Keratinocyte (primary cell): ENCODE data around the gene CATSPER1. TPM values are rescaled to one million over a fixed set of nuclear protein-coding genes. Genes with fewer than 3 reads are reported as not detected.
A peak's percentile ranks its signal among the peaks of the same experiment; 100 is the strongest.

ENCODE experiments used
- DNase-seq: peaks from one replicate; pipeline ENCODE4 v3.0.0-alpha.2; 2011; ENCODE audit warnings: low read depth, missing footprints, low spot score
- FAIRE-seq: peaks from 2 replicates; lab custom pipeline; 2011; peaks lifted over from hg19 to GRCh38; lab: Jason Lieb, UNC
- H2AFZ ChIP-seq: 2 replicates; pipeline ENCODE4 v1.6.0; 2012; ENCODE audit warnings: low read length, control low read depth, inconsistent platforms; ENCODE audit not compliant: control insufficient read depth
- H3K27ac ChIP-seq: 2 replicates; pipeline ENCODE4 v1.5.1; 2011; ENCODE audit warnings: low read length; ENCODE audit not compliant: control insufficient read depth, insufficient read depth
- H3K27me3 ChIP-seq: 3 replicates; pipeline ENCODE4 v1.6.0; 2011; ENCODE audit warnings: low read length; ENCODE audit not compliant: control insufficient read depth, insufficient read depth; ENCODE audit errors: extremely low read depth
- H3K36me3 ChIP-seq, 2 experiments: 2 replicates in 1 of 2; 3 replicates in 1 of 2; pipeline ENCODE4 v1.5.1; 2011; ENCODE audit warnings: low read length in 2 of 2, mild to moderate bottlenecking in 1 of 2; ENCODE audit not compliant: control insufficient read depth in 2 of 2, insufficient read depth in 2 of 2; ENCODE audit errors: extremely low read depth in 1 of 2
- H3K4me1 ChIP-seq: 3 replicates; pipeline ENCODE4 v1.5.1; 2011; ENCODE audit warnings: low read length; ENCODE audit not compliant: control insufficient read depth, insufficient read depth; ENCODE audit errors: extremely low read depth
- H3K4me2 ChIP-seq: 3 replicates; pipeline ENCODE4 v1.6.0; 2011; ENCODE audit warnings: low read depth, low read length; ENCODE audit not compliant: control insufficient read depth, insufficient read depth; ENCODE audit errors: extremely low read depth
- H3K4me3 ChIP-seq, 3 experiments: fragments of 200-600 bp in 1 of 3; sonication (generic) in 1 of 3; 2 replicates in 2 of 3; 3 replicates in 1 of 3; pipeline ENCODE4 v1.5.1; 2011 to 2016; ENCODE audit warnings: low read length in 3 of 3, mild to moderate bottlenecking in 3 of 3, control low read depth in 2 of 3, inconsistent platforms in 1 of 3, low read depth in 1 of 3, mixed read lengths in 1 of 3, mixed run types in 1 of 3, moderate library complexity in 1 of 3; ENCODE audit not compliant: control insufficient read depth in 2 of 3, insufficient read depth in 2 of 3; ENCODE audit errors: extremely low read depth in 1 of 3
- H3K79me2 ChIP-seq: 2 replicates; pipeline ENCODE4 v1.6.0; 2012; ENCODE audit warnings: low read length; ENCODE audit not compliant: control insufficient read depth, insufficient read depth
- H3K9ac ChIP-seq: 3 replicates; pipeline ENCODE4 v1.6.0; 2011; ENCODE audit warnings: low read length; ENCODE audit not compliant: control insufficient read depth, insufficient read depth; ENCODE audit errors: extremely low read depth
- H3K9me1 ChIP-seq: 3 replicates; pipeline ENCODE4 v1.6.0; 2011; ENCODE audit warnings: low read length; ENCODE audit not compliant: control insufficient read depth, insufficient read depth; ENCODE audit errors: extremely low read depth
- H3K9me3 ChIP-seq: 2 replicates; pipeline ENCODE4 v1.5.1; 2012; ENCODE audit warnings: low read depth, low read length; ENCODE audit not compliant: control insufficient read depth
- H4K20me1 ChIP-seq: 3 replicates; pipeline ENCODE4 v1.6.0; 2011; ENCODE audit warnings: low read length; ENCODE audit not compliant: control insufficient read depth, insufficient read depth; ENCODE audit errors: extremely low read depth
- EZH2 ChIP-seq: IDR thresholded peaks from one replicate; pipeline ENCODE4 v1.6.1; 2012; ENCODE audit warnings: inconsistent platforms, mild to moderate bottlenecking, low read length, moderate library complexity
- dilution Hi-C: fragments of 300-500 bp; cut with MboI; formaldehyde crosslinking; loops from one replicate; pipeline ENCODE4 v1.7.0; 2020; ENCODE audit warnings: low sequenced_read_pairs; ENCODE audit not compliant: extremely low pct_ligation_motif_present
- polyA plus RNA-seq, 5 experiments: library from polyadenylated mRNA; depleted of rRNA in 3 of 5; stranded (reverse) in 3 of 5; stranded (forward) in 1 of 5; unstranded in 1 of 5; fragments of >200 nt; gene quantifications; 1 replicate in 1 of 5; 2 replicates in 3 of 5; 3 replicates in 1 of 5; pipeline versions ENCODE4 v1.2.1 to v1.2.3, GENCODE V29; 2011 to 2012; ENCODE audit warnings: missing spikeins in 2 of 5, low read depth in 1 of 5, low replicate concordance in 1 of 5
- TF ChIP-seq, protein P1 (sequence below), 3 experiments: IDR thresholded peaks in 1 of 3; conservative IDR thresholded peaks in 1 of 3; optimal IDR thresholded peaks in 1 of 3; 2 replicates in 2 of 3; 3 replicates in 1 of 3; pipeline versions ENCODE3 to v1.5.1; 2011; ENCODE audit warnings: low read length in 3 of 3, mild to moderate bottlenecking in 3 of 3, moderate library complexity in 2 of 3, control low read depth in 1 of 3, inconsistent platforms in 1 of 3; ENCODE audit not compliant: insufficient read depth in 2 of 3; ENCODE audit errors: extremely low read depth in 1 of 3

Gene CATSPER1
- polyA plus RNA-seq, 1 donor (not counting 4 experiments of a cell fraction or from before 2014, with no cell fraction given) = not detected

- H3K4me2 ChIP-seq = peak overlapping the region; percentile 27
- no peaks in the 10 kb centered on the region for H3K9me3 ChIP-seq
- TF ChIP-seq, protein P1, sequence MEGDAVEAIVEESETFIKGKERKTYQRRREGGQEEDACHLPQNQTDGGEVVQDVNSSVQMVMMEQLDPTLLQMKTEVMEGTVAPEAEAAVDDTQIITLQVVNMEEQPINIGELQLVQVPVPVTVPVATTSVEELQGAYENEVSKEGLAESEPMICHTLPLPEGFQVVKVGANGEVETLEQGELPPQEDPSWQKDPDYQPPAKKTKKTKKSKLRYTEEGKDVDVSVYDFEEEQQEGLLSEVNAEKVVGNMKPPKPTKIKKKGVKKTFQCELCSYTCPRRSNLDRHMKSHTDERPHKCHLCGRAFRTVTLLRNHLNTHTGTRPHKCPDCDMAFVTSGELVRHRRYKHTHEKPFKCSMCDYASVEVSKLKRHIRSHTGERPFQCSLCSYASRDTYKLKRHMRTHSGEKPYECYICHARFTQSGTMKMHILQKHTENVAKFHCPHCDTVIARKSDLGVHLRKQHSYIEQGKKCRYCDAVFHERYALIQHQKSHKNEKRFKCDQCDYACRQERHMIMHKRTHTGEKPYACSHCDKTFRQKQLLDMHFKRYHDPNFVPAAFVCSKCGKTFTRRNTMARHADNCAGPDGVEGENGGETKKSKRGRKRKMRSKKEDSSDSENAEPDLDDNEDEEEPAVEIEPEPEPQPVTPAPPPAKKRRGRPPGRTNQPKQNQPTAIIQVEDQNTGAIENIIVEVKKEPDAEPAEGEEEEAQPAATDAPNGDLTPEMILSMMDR (optimal IDR thresholded peaks at IDR 0.05 in 1 of 3, IDR thresholded peaks at IDR 0.05 in 1 of 3, conservative IDR thresholded peaks at IDR 0.05 in 1 of 3; ENCODE audit: extremely low read depth in 1 of 3, insufficient read depth in 2 of 3, low read length in 3 of 3) = no peak
- no peak for TF ChIP-seq EZH2
- H2AFZ ChIP-seq = no peak overlapping the region
- no peak overlapping the region for H3K4me3 ChIP-seq
- H3K9me1 ChIP-seq = peaks cover 3% of the 10 kb centered on the region
- H3K27me3 ChIP-seq = no peaks in the 10 kb centered on the region
- peaks cover 20 to 34% of the 10 kb centered on the region in 2 experiments for H3K36me3 ChIP-seq
- DNase-seq = peak; percentile 89
- dilution Hi-C loops = no loop called here
- peak overlapping the region; percentile 40 for H3K27ac ChIP-seq
- FAIRE-seq = peak; percentile 67
- no peaks in the 10 kb centered on the region for H3K79me2 ChIP-seq
- peaks cover 9% of the 10 kb centered on the region for H3K4me1 ChIP-seq
- H4K20me1 ChIP-seq = no peaks in the 10 kb centered on the region
- H3K9ac ChIP-seq = no peak overlapping the region
Observed at GRCh38 chr11:65973439-65974110, 52.7 kb downstream of the CATSPER1 start.

GRCh38 chr11:65972116-65972515 is 54.2 kb downstream of the CATSPER1 start:
- Histone ChIP-seq H4K20me1 (no peaks in the 10 kb centered on the region), H3K27ac (no peak overlapping the region), H3K27me3 (no peaks in the 10 kb centered on the region), H3K4me1 (peaks cover 9% of the 10 kb centered on the region), H3K4me3 (no peak overlapping the region), H2AFZ (no peak overlapping the region), H3K9me1 (peaks cover 3% of the 10 kb centered on the region), H3K36me3 (peaks cover 12 to 29% of the 10 kb centered on the region in 2 experiments), H3K4me2 (no peak overlapping the region), H3K9me3 (no peaks in the 10 kb centered on the region), H3K79me2 (no peaks in the 10 kb centered on the region), H3K9ac (no peak overlapping the region)
- DNase-seq = no peak
- dilution Hi-C loops = no loop called here
- FAIRE-seq = no peak
- TF ChIP-seq, protein P1 (optimal IDR thresholded peaks at IDR 0.05 in 1 of 3, IDR thresholded peaks at IDR 0.05 in 1 of 3, conservative IDR thresholded peaks at IDR 0.05 in 1 of 3; ENCODE audit: extremely low read depth in 1 of 3, insufficient read depth in 2 of 3, low read length in 3 of 3) = no peak
- TF ChIP-seq EZH2 = no peak
